ENCODE results near the gene AOPEP. TPM values are rescaled to one million over a fixed set of nuclear protein-coding genes. Genes with fewer than 3 reads are reported as not detected.

AOPEP gene
- total RNA-seq, 4 donors from 2014 or later = 305 to 458 (median 419) TPM

- DNase-seq (ENCODE audit: extremely low spot score) = no peak
- Histone ChIP-seq H3K4me3 (no peak overlapping the region), H3K27me3 (no peaks in the 10 kb centered on the region), H3K9me3 (no peaks in the 10 kb centered on the region), H3K27ac (replicated peaks in 1 of 4) (no peak overlapping the region), H3K4me1 (peaks cover 0 to 12% (median 9%) of the 10 kb centered on the region in 4 donors), H3K36me3 (peaks cover 0 to 5% (median 0%) of the 10 kb centered on the region in 4 donors)
- no peak for TF ChIP-seq CTCF (IDR thresholded peaks at IDR 0.05)
- TF ChIP-seq POLR2AphosphoS5 (IDR thresholded peaks at IDR 0.05) = no peak
- TF ChIP-seq EP300 (IDR thresholded peaks at IDR 0.05) = no peak
- no peak for TF ChIP-seq POLR2A (IDR thresholded peaks at IDR 0.05; ENCODE audit: low read depth)
- intact Hi-C loops (cut with DNase I) = loop anchor here (5.0 kb wide), 1 partner anchor 96 kb away; no protein-coding TSS in a partner anchor
- WGBS = 95% methylated on average over 5 of the region's 5 CpGs
These were observed 47.2 kb downstream of the AOPEP start for GRCh38 chr9:94773655-94774054.

- TF ChIP-seq CTCF (IDR thresholded peaks at IDR 0.05) = no peak
- no peak for TF ChIP-seq EP300 (IDR thresholded peaks at IDR 0.05)
- no peak for TF ChIP-seq POLR2A (IDR thresholded peaks at IDR 0.05; ENCODE audit: low read depth)
- no peak for TF ChIP-seq POLR2AphosphoS5 (IDR thresholded peaks at IDR 0.05)
- H3K27me3 ChIP-seq = no peaks in the 10 kb centered on the region
- H3K4me1 ChIP-seq = peaks cover 6 to 16% (median 8%) of the 10 kb centered on the region in 4 donors
- intact Hi-C loops (cut with DNase I) = no loop called here
- no peak overlapping the region for H3K4me3 ChIP-seq
- H3K36me3 ChIP-seq = peaks cover 0 to 5% (median 0%) of the 10 kb centered on the region in 4 donors
- no peaks in the 10 kb centered on the region for H3K9me3 ChIP-seq
- WGBS = 93% methylated on average over 4 of the region's 4 CpGs
- no peak for DNase-seq (ENCODE audit: extremely low spot score)
- H3K27ac ChIP-seq (replicated peaks in 1 of 4) = no peak overlapping the region
These were observed 51.5 kb downstream of the AOPEP start for GRCh38 chr9:94778013-94778412.

GRCh38 chr9:94779031-94779430 is 52.5 kb downstream of the AOPEP start:
- no peak for DNase-seq (ENCODE audit: extremely low spot score)
- WGBS = 76% methylated on average over 2 of the region's 2 CpGs
- intact Hi-C loops (cut with DNase I) = no loop called here
- no peak overlapping the region for H3K27ac ChIP-seq (replicated peaks in 1 of 4)
- H3K4me1 ChIP-seq = peaks cover 9 to 16% (median 12%) of the 10 kb centered on the region in 4 donors
- H3K36me3 ChIP-seq = no peaks in the 10 kb centered on the region
- no peaks in the 10 kb centered on the region for H3K27me3 ChIP-seq
- TF ChIP-seq EP300 (IDR thresholded peaks at IDR 0.05) = no peak
- TF ChIP-seq POLR2A (IDR thresholded peaks at IDR 0.05; ENCODE audit: low read depth) = no peak
- TF ChIP-seq POLR2AphosphoS5 (IDR thresholded peaks at IDR 0.05) = no peak
- H3K9me3 ChIP-seq = no peaks in the 10 kb centered on the region
- H3K4me3 ChIP-seq = no peak overlapping the region

GRCh38 chr9:94779693-94780290 is 53.3 kb downstream of the AOPEP start:
- Histone ChIP-seq H3K4me1 (peaks cover 9 to 16% (median 12%) of the 10 kb centered on the region in 4 donors), H3K9me3 (no peaks in the 10 kb centered on the region), H3K27ac (replicated peaks in 1 of 4) (no peak overlapping the region), H3K4me3 (no peak overlapping the region), H3K36me3 (no peaks in the 10 kb centered on the region), H3K27me3 (no peaks in the 10 kb centered on the region)
- DNase-seq (ENCODE audit: extremely low spot score) = no peak
- TF ChIP-seq POLR2A (IDR thresholded peaks at IDR 0.05; ENCODE audit: low read depth) (no peak), POLR2AphosphoS5 (IDR thresholded peaks at IDR 0.05) (no peak), CTCF (IDR thresholded peaks at IDR 0.05) (no peak), EP300 (IDR thresholded peaks at IDR 0.05) (no peak)
- WGBS = 90% methylated on average over 4 of the region's 4 CpGs
- intact Hi-C loops (cut with DNase I) = loop anchor here (5.0 to 10.0 kb wide), 2 partner anchors 228 to 305 kb away; no protein-coding TSS in a partner anchor

GRCh38 chr9:94780516-94780950 is 54.0 kb downstream of the AOPEP start:
- no peak for DNase-seq (ENCODE audit: extremely low spot score)
- 80% methylated on average over 5 of the region's 5 CpGs for WGBS
- Histone ChIP-seq H3K27ac (replicated peaks in 1 of 4) (no peak overlapping the region), H3K4me1 (peaks cover 9 to 16% (median 12%) of the 10 kb centered on the region in 4 donors), H3K9me3 (no peaks in the 10 kb centered on the region), H3K27me3 (no peaks in the 10 kb centered on the region), H3K4me3 (no peak overlapping the region), H3K36me3 (no peaks in the 10 kb centered on the region)
- intact Hi-C loops (cut with DNase I) = loop anchor here (5.0 to 10.0 kb wide), 2 partner anchors 227 to 304 kb away; no protein-coding TSS in a partner anchor
- TF ChIP-seq POLR2A (IDR thresholded peaks at IDR 0.05; ENCODE audit: low read depth) = no peak
- peak in 1 of 2 donors; percentile 19 for TF ChIP-seq POLR2AphosphoS5 (IDR thresholded peaks at IDR 0.05)

Measured in esophagus muscularis mucosa (tissue), 4 donors.